GF-D8 (cell line): Measurements from ENCODE around the gene SPHK1.
A peak's percentile ranks its signal among the peaks of the same experiment; 100 is the strongest.
"Not testable (repeated sequence)": the region's sequence is repeated elsewhere in the genome, so short reads cannot be mapped to it uniquely, and the experiment has no call there.

Experiments
- DNase-seq: peaks from one replicate; lab custom pipeline; 2025; lab: John Stamatoyannopoulos, UW

Gene SPHK1

GRCh38 chr17:76384222-76384986 lies at the start of gene SPHK1:
Gene SPHK1 (plus strand): TSS chr17:76384609. CDS start chr17:76385645, 1,036 bp downstream.
- peak; percentile 16 for DNase-seq

- no peak for DNase-seq
Measured at GRCh38 chr17:76335716-76336381, 48.6 kb upstream of the SPHK1 start.

GRCh38 chr17:76336756-76337412 lies 47.5 kb upstream of the SPHK1 start:
- DNase-seq, result no peak

- DNase-seq, result no peak
Measured at GRCh38 chr17:76337413-76337777, 47.0 kb upstream of the SPHK1 start.

- no peak for DNase-seq
Measured at GRCh38 chr17:76341301-76341700, 43.1 kb upstream of the SPHK1 start.

- no peak for DNase-seq
Measured at GRCh38 chr17:76343106-76343505, 41.3 kb upstream of the SPHK1 start.

GRCh38 chr17:76345377-76345974 lies 38.9 kb upstream of the SPHK1 start:
- DNase-seq, result no peak

GRCh38 chr17:76346936-76347335 lies 37.5 kb upstream of the SPHK1 start:
- not testable (repeated sequence) for DNase-seq

- DNase-seq, result no peak
Measured at GRCh38 chr17:76350463-76350862, 33.9 kb upstream of the SPHK1 start.

- DNase-seq, result no peak
Measured at GRCh38 chr17:76351526-76352071, 32.8 kb upstream of the SPHK1 start.

- no peak for DNase-seq
Measured at GRCh38 chr17:76353004-76353598, 31.3 kb upstream of the SPHK1 start.

- DNase-seq, result peak; percentile 74
Measured at GRCh38 chr17:76353599-76354316, 30.7 kb upstream of the SPHK1 start, which contains the start of gene PRPSAP1. Gene PRPSAP1 (minus strand): TSS chr17:76353916. CDS start chr17:76353703, 213 bp downstream.

GRCh38 chr17:76354317-76354729 lies 30.1 kb upstream of the SPHK1 start:
- DNase-seq, result no peak

GRCh38 chr17:76354747-76355310 lies 29.6 kb upstream of the SPHK1 start:
- DNase-seq, result peak; percentile 49

- DNase-seq, result no peak
Measured at GRCh38 chr17:76356803-76357456, 27.5 kb upstream of the SPHK1 start.

- DNase-seq, result no peak
Measured at GRCh38 chr17:76357597-76358158, 26.7 kb upstream of the SPHK1 start.

GRCh38 chr17:76359375-76359774 lies 25.0 kb upstream of the SPHK1 start:
- no peak for DNase-seq

- not testable (repeated sequence) for DNase-seq
Measured at GRCh38 chr17:76359776-76360175, 24.6 kb upstream of the SPHK1 start.

- DNase-seq, result no peak
Measured at GRCh38 chr17:76360461-76360860, 23.9 kb upstream of the SPHK1 start.
